OCI-LY1 (cell line): ENCODE results near the gene PTPRQ.

Source experiments
- H2AFZ ChIP-seq: fragments of 200-600 bp; sonication (generic), shearing (Covaris generic); 2 replicates; pipeline ENCODE4 v1.6.0; 2014; ENCODE audit warnings: antibody characterized with exemption, mild to moderate bottlenecking, low read length
- H3F3A ChIP-seq: fragments of 200-600 bp; sonication (generic), shearing (Covaris generic); 2 replicates; pipeline ENCODE4 v1.6.0; 2014; ENCODE audit warnings: mild to moderate bottlenecking, antibody characterized with exemption, low read length, moderate library complexity; ENCODE audit not compliant: insufficient read depth
- H3K27ac ChIP-seq: fragments of 200-600 bp; sonication (generic); 2 replicates; pipeline ENCODE4 v1.5.1; 2014; ENCODE audit warnings: low read length, mixed run types, mild to moderate bottlenecking, low read depth; ENCODE audit not compliant: poor library complexity, severe bottlenecking
- H3K27me3 ChIP-seq: fragments of 200-600 bp; sonication (generic); 2 replicates; pipeline ENCODE4 v1.6.0; 2014; ENCODE audit warnings: antibody characterized with exemption, mild to moderate bottlenecking, low read length, moderate library complexity; ENCODE audit not compliant: insufficient read depth
- H3K36me3 ChIP-seq: fragments of 200-600 bp; sonication (generic); 2 replicates; pipeline ENCODE4 v1.6.1; 2014; ENCODE audit warnings: mild to moderate bottlenecking, antibody characterized with exemption, low read length, moderate library complexity, mixed read lengths; ENCODE audit not compliant: insufficient read depth
- H3K4me1 ChIP-seq: fragments of 200-600 bp; sonication (generic); 2 replicates; pipeline ENCODE4 v1.5.1; 2014; ENCODE audit warnings: mild to moderate bottlenecking, low read length, moderate library complexity; ENCODE audit not compliant: insufficient read depth, severe bottlenecking
- H3K4me2 ChIP-seq: fragments of 200-600 bp; sonication (generic), shearing (Covaris generic); 2 replicates; pipeline ENCODE4 v1.6.1; 2014; ENCODE audit warnings: low read length
- H3K4me3 ChIP-seq: fragments of 200-600 bp; sonication (generic); 2 replicates; pipeline ENCODE4 v1.5.1; 2014; ENCODE audit warnings: low read length, low read depth, mild to moderate bottlenecking, mixed read lengths; ENCODE audit not compliant: poor library complexity, severe bottlenecking
- H3K79me2 ChIP-seq: fragments of 200-600 bp; shearing (Covaris generic); 2 replicates; pipeline ENCODE4 v1.6.1; 2016; ENCODE audit warnings: mixed run types, low read length, mixed read lengths; ENCODE audit not compliant: insufficient read depth
- H3K9ac ChIP-seq: fragments of 200-600 bp; sonication (generic), shearing (Covaris generic); 2 replicates; pipeline ENCODE4 v1.6.1; 2014; ENCODE audit warnings: mild to moderate bottlenecking, low read length, mixed read lengths
- H3K9me2 ChIP-seq: fragments of 200-600 bp; sonication (generic), shearing (Covaris generic); 2 replicates; pipeline ENCODE4 v1.6.1; 2014; ENCODE audit warnings: low read depth, mild to moderate bottlenecking, low read length, mixed read lengths
- H3K9me3 ChIP-seq: fragments of 200-600 bp; shearing (Covaris generic); 2 replicates; pipeline ENCODE4 v1.6.1; 2014; ENCODE audit warnings: low read length, mixed read lengths
- H4K20me1 ChIP-seq: fragments of 200-600 bp; sonication (generic), shearing (Covaris generic); 2 replicates; pipeline ENCODE4 v1.6.0; 2016; ENCODE audit warnings: mild to moderate bottlenecking, low read length; ENCODE audit not compliant: insufficient read depth
- EZH2 ChIP-seq: fragments of 200-600 bp; sonication (generic), shearing (Covaris generic); IDR thresholded peaks from 2 replicates; pipeline ENCODE4 v1.8.0; 2017; ENCODE audit warnings: borderline replicate concordance, mixed run types, mild to moderate bottlenecking, antibody characterized with exemption, low read length, moderate library complexity, mixed read lengths
- TF ChIP-seq, protein P1 (sequence below): fragments of 200-600 bp; sonication (generic), shearing (Covaris generic); IDR thresholded peaks from 2 replicates; pipeline ENCODE4 v1.5.1; 2017; ENCODE audit warnings: mild to moderate bottlenecking, antibody characterized with exemption, low read length, moderate library complexity, mixed read lengths

PTPRQ gene

DNA sequence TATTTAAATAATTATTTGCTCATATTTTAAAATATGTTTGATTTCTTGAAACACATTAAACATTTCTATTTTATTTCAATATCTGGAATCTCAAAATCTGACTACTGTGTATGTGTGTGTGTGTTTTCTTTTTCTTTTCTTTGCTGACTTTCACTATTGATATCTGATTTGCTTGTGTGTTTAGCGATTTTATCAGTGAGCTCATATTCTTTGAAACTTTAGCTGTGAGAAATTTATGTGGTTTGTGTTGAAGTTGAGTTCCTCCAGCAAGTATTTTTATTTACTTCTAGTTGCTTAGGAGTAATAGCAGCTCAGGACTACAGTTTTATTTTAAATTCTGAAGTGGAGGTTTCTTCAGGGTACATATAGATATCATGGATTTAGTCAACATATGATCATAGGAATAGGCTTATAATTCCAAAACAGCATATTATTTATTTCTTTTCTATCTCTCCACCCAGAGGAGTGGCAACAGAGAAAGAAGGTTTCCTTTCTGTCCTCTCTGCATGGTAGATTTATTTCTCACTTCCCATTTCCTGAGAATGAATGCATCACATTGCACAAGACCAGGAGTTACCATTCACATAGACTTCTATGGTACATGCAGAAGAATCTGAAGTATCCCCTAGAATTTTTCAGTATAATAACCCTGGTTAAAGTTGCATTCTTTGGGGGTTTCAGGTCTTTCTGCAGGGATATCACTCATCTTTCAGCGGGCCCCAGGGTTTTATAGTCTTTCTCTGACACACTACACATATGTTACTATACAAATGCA lies 60.5 kb downstream of the PTPRQ start:
- H3K27ac ChIP-seq = no peak overlapping the region
- H3K4me2 ChIP-seq = no peak overlapping the region
- no peaks in the 10 kb centered on the region for H3K79me2 ChIP-seq
- H3K27me3 ChIP-seq = no peaks in the 10 kb centered on the region
- no peaks in the 10 kb centered on the region for H3K4me1 ChIP-seq
- no peaks in the 10 kb centered on the region for H3K36me3 ChIP-seq
- H3K4me3 ChIP-seq = no peak overlapping the region
- H3K9ac ChIP-seq = no peak overlapping the region
- H4K20me1 ChIP-seq = no peaks in the 10 kb centered on the region
- no peaks in the 10 kb centered on the region for H3K9me2 ChIP-seq
- H3K9me3 ChIP-seq = no peaks in the 10 kb centered on the region
- no peak overlapping the region for H2AFZ ChIP-seq
- TF ChIP-seq, protein P1, sequence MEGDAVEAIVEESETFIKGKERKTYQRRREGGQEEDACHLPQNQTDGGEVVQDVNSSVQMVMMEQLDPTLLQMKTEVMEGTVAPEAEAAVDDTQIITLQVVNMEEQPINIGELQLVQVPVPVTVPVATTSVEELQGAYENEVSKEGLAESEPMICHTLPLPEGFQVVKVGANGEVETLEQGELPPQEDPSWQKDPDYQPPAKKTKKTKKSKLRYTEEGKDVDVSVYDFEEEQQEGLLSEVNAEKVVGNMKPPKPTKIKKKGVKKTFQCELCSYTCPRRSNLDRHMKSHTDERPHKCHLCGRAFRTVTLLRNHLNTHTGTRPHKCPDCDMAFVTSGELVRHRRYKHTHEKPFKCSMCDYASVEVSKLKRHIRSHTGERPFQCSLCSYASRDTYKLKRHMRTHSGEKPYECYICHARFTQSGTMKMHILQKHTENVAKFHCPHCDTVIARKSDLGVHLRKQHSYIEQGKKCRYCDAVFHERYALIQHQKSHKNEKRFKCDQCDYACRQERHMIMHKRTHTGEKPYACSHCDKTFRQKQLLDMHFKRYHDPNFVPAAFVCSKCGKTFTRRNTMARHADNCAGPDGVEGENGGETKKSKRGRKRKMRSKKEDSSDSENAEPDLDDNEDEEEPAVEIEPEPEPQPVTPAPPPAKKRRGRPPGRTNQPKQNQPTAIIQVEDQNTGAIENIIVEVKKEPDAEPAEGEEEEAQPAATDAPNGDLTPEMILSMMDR = no peak
- TF ChIP-seq EZH2 = no peak
- H3F3A ChIP-seq = no peaks in the 10 kb centered on the region

- Histone ChIP-seq H3K36me3 (no peaks in the 10 kb centered on the region), H3K27ac (no peak overlapping the region), H3K27me3 (no peaks in the 10 kb centered on the region), H3K4me2 (no peak overlapping the region), H3K9me3 (no peaks in the 10 kb centered on the region), H3K4me1 (no peaks in the 10 kb centered on the region), H2AFZ (no peak overlapping the region), H3K9ac (no peak overlapping the region), H3K9me2 (no peaks in the 10 kb centered on the region), H4K20me1 (no peaks in the 10 kb centered on the region), H3K4me3 (no peak overlapping the region), H3F3A (no peaks in the 10 kb centered on the region), H3K79me2 (no peaks in the 10 kb centered on the region)
- TF ChIP-seq EZH2 = no peak
- TF ChIP-seq, protein P1 = no peak
Measured at GRCh38 chr12:80509781-80510556, 65.9 kb downstream of the PTPRQ start.

DNA sequence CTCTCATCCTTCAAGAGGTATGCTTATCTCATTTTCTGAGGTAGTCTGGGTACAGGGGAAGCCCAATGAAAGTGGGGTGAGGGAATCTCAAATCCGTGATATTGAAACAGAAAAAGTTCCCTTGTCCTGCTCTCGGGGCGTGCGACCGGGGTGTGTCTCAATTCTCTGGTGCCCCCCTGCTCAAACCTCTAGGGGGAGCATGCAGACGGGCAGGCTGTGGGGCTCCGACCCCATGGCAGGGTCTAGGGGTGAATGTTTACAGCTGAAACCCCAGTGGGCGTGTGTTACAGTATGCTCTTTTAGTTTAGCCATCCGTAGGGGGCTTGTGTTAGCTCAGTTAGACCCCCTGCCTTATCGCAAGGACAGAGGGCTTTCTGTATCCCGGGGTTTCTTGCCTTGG lies 68.7 kb downstream of the PTPRQ start:
- Histone ChIP-seq H3K9me3 (0 out of 2 replicates have a peak, but pooled peaks cover 2% of the 10 kb centered on the region), H3K9me2 (no peaks in the 10 kb centered on the region), H3K27me3 (no peaks in the 10 kb centered on the region), H3K27ac (no peak overlapping the region), H3K4me2 (no peak overlapping the region), H3K79me2 (no peaks in the 10 kb centered on the region), H3K4me3 (no peak overlapping the region), H3K36me3 (no peaks in the 10 kb centered on the region), H3K4me1 (no peaks in the 10 kb centered on the region), H3F3A (no peaks in the 10 kb centered on the region), H4K20me1 (no peaks in the 10 kb centered on the region), H2AFZ (no peak overlapping the region), H3K9ac (no peak overlapping the region)
- no peak for TF ChIP-seq EZH2
- TF ChIP-seq, protein P1 = no peak; the same call in 1 of the 2 replicates
